ENCODE data around the gene ACBD6. TPM values are rescaled to one million over a fixed set of nuclear protein-coding genes. Genes with fewer than 3 reads are reported as not detected.

The ACBD6 gene
- total and polyA plus RNA-seq, 2 experiments from 2014 or later: 36.3 to 45.8 TPM

DNA sequence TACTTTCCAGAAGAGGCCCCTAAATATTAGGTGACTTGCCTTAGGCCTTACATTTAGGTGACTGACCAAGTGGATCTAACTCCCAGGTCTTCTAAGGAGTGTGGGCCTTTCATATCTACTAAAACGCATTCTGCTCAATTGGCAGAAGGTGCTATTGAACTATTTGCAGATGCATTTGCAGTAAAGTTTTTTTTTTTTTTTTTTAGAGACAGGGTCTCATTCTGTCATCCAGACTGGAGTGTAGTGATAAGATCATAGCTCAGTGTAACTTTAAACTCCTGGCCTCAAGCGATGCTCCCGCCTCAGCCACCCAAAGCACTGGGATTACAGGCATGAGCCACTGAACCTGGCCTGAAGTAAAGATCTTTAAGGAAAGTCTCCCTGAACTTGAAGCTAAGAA lies 13.0 kb upstream of the ACBD6 start:
- Histone ChIP-seq H3K4me3 (no peak overlapping the region), H3K4me2 (no peak overlapping the region), H3K9me2 (replicated peaks; ENCODE audit: insufficient read depth) (no peaks in the 10 kb centered on the region), H3K4me1 (ENCODE audit: insufficient read depth) (peaks cover 8% of the 10 kb centered on the region), H3K36me3 (replicated peaks; ENCODE audit: insufficient read depth, low read depth) (no peaks in the 10 kb centered on the region), H4K20me1 (ENCODE audit: insufficient read depth, poor library complexity, severe bottlenecking) (no peaks in the 10 kb centered on the region), H3K27ac (no peak overlapping the region), H3K27me3 (no peaks in the 10 kb centered on the region), H3K79me2 (no peaks in the 10 kb centered on the region), H2AFZ (peak overlapping the region; percentile 17), H3K9me3 (ENCODE audit: low read depth) (no peaks in the 10 kb centered on the region)
- no peak for DNase-seq (ENCODE audit: low spot score)
- no peak for TF ChIP-seq EZH2 (IDR thresholded peaks at IDR 0.05; ENCODE audit: borderline replicate concordance)
- no peak for TF ChIP-seq EZH2phosphoT487 (IDR thresholded peaks at IDR 0.05; ENCODE audit: low read depth, severe bottlenecking, unreplicated experiment)
- TF ChIP-seq, protein P1, sequence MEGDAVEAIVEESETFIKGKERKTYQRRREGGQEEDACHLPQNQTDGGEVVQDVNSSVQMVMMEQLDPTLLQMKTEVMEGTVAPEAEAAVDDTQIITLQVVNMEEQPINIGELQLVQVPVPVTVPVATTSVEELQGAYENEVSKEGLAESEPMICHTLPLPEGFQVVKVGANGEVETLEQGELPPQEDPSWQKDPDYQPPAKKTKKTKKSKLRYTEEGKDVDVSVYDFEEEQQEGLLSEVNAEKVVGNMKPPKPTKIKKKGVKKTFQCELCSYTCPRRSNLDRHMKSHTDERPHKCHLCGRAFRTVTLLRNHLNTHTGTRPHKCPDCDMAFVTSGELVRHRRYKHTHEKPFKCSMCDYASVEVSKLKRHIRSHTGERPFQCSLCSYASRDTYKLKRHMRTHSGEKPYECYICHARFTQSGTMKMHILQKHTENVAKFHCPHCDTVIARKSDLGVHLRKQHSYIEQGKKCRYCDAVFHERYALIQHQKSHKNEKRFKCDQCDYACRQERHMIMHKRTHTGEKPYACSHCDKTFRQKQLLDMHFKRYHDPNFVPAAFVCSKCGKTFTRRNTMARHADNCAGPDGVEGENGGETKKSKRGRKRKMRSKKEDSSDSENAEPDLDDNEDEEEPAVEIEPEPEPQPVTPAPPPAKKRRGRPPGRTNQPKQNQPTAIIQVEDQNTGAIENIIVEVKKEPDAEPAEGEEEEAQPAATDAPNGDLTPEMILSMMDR (IDR thresholded peaks at IDR 0.05; ENCODE audit: poor library complexity): no peak
- 17% methylated on average over 3 of the region's 3 CpGs for WGBS (ENCODE audit: low lambda C conversion rate, missing lambda C conversion rate)

DNA sequence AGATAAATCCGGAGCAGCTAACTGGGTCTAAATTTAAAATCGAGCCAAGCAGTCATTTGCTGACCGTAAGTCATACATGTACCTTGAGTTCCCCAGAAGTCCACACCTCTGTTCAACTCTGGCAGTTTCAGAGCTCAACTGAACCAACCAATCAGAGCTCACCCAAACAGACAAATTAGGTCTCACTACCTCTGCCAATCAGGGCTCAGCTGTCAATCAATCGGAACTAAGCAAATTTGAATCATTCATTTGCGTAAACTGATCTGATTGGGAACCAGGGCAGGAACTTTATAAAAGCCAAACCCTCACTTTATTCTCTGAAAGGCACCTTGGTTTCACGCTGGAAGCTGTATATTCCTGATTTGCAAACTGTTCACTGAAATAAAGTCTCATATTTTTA lies 11.2 kb upstream of the ACBD6 start:
- WGBS (ENCODE audit: low lambda C conversion rate, missing lambda C conversion rate): 86% methylated on average over 6 of the region's 6 CpGs
- no peak for TF ChIP-seq EZH2phosphoT487 (IDR thresholded peaks at IDR 0.05; ENCODE audit: low read depth, severe bottlenecking, unreplicated experiment)

DNA sequence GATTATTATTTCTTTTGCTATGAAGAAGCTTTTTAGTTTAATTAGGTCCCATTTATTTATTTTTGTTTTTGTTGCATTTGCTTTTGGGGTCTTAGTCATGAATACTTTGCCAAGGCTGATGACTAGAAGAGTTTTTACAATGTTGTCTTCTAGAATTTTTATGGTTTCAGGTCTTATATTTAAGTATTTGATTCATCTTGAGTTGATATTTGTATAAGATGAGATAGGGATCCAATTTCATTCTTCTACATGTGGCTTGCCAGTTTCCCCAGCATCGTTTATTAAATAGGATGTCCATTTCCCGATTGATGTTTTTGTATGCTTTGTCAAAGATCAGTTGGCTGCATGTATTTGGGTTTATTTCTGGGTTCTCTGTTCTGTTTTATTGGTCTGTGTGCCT lies 8.5 kb upstream of the ACBD6 start:
- Histone ChIP-seq H3K4me1 (ENCODE audit: insufficient read depth) (no peaks in the 10 kb centered on the region), H3K4me2 (no peak overlapping the region), H3K27ac (no peak overlapping the region), H4K20me1 (ENCODE audit: insufficient read depth, poor library complexity, severe bottlenecking) (no peaks in the 10 kb centered on the region), H3K36me3 (replicated peaks; ENCODE audit: insufficient read depth, low read depth) (no peaks in the 10 kb centered on the region), H2AFZ (no peak overlapping the region), H3K9me3 (ENCODE audit: low read depth) (no peaks in the 10 kb centered on the region), H3K79me2 (no peaks in the 10 kb centered on the region), H3K4me3 (no peak overlapping the region), H3K27me3 (no peaks in the 10 kb centered on the region), H3K9me2 (replicated peaks; ENCODE audit: insufficient read depth) (no peaks in the 10 kb centered on the region)
- no peak for DNase-seq (ENCODE audit: low spot score)
- 97% methylated on average over 2 of the region's 2 CpGs for WGBS (ENCODE audit: low lambda C conversion rate, missing lambda C conversion rate)
- no peak for TF ChIP-seq EZH2phosphoT487 (IDR thresholded peaks at IDR 0.05; ENCODE audit: low read depth, severe bottlenecking, unreplicated experiment)
- TF ChIP-seq, protein P1 (IDR thresholded peaks at IDR 0.05; ENCODE audit: poor library complexity): no peak
- TF ChIP-seq EZH2 (IDR thresholded peaks at IDR 0.05; ENCODE audit: borderline replicate concordance): no peak

More for the DNA sequence above, 11.2 kb upstream of the ACBD6 start:
- H3K4me1 ChIP-seq (ENCODE audit: insufficient read depth): peaks cover 8% of the 10 kb centered on the region
- no peaks in the 10 kb centered on the region for H3K36me3 ChIP-seq (replicated peaks; ENCODE audit: insufficient read depth, low read depth)
- H3K27ac ChIP-seq: no peak overlapping the region
- H3K9me3 ChIP-seq (ENCODE audit: low read depth): no peaks in the 10 kb centered on the region
- H3K79me2 ChIP-seq: no peaks in the 10 kb centered on the region
- no peak overlapping the region for H3K4me2 ChIP-seq
- H3K9me2 ChIP-seq (replicated peaks; ENCODE audit: insufficient read depth): no peaks in the 10 kb centered on the region
- H4K20me1 ChIP-seq (ENCODE audit: insufficient read depth, poor library complexity, severe bottlenecking): no peaks in the 10 kb centered on the region
- H2AFZ ChIP-seq: no peak overlapping the region
- H3K4me3 ChIP-seq: no peak overlapping the region
- no peak for DNase-seq (ENCODE audit: low spot score)
- no peaks in the 10 kb centered on the region for H3K27me3 ChIP-seq

DNA sequence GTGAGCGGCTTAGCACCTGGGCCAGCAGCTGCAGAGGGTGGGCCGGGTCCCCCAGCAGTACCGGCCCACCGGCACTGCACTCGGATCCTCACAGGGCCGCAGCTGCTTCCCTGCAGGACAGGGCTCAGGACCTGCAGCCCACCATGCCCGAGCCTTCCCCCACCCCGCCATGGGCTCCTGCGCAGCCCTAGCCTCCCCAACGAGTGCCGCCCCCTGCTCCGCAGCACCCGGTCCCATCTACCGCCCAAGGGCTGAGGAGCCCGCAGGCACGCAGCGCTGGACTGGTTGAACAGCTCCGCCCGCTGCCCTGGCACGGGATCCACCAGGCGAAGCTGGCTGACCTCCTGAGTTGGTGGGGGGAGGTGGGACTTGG lies 6.3 kb upstream of the ACBD6 start:
- Histone ChIP-seq H3K36me3 (replicated peaks; ENCODE audit: insufficient read depth, low read depth) (no peaks in the 10 kb centered on the region), H3K9me3 (ENCODE audit: low read depth) (no peaks in the 10 kb centered on the region), H3K4me2 (no peak overlapping the region), H3K9me2 (replicated peaks; ENCODE audit: insufficient read depth) (no peaks in the 10 kb centered on the region), H3K79me2 (no peaks in the 10 kb centered on the region), H3K27me3 (no peaks in the 10 kb centered on the region), H3K27ac (no peak overlapping the region), H2AFZ (no peak overlapping the region), H3K4me1 (ENCODE audit: insufficient read depth) (no peaks in the 10 kb centered on the region), H4K20me1 (ENCODE audit: insufficient read depth, poor library complexity, severe bottlenecking) (no peaks in the 10 kb centered on the region), H3K4me3 (no peak overlapping the region)
- DNase-seq (ENCODE audit: low spot score): no peak
- TF ChIP-seq EZH2phosphoT487 (IDR thresholded peaks at IDR 0.05; ENCODE audit: low read depth, severe bottlenecking, unreplicated experiment) (no peak), EZH2 (IDR thresholded peaks at IDR 0.05; ENCODE audit: borderline replicate concordance) (no peak)
- TF ChIP-seq, protein P1 (IDR thresholded peaks at IDR 0.05; ENCODE audit: poor library complexity): no peak
- WGBS (ENCODE audit: low lambda C conversion rate, missing lambda C conversion rate): 85% methylated on average over 12 of the region's 21 CpGs

All from hepatocyte (in vitro differentiated cells).